ENCODE results near the gene PRKN. TPM values are rescaled to one million over a fixed set of nuclear protein-coding genes. Genes with fewer than 3 reads are reported as not detected.

PRKN gene
- total and polyA plus RNA-seq, 9 of the 15 experiments (the other 6 are each of a cell fraction or from before 2014, with no cell fraction given): 0.03 to 0.96 (median 0.15) TPM; not detected in 2

DNA sequence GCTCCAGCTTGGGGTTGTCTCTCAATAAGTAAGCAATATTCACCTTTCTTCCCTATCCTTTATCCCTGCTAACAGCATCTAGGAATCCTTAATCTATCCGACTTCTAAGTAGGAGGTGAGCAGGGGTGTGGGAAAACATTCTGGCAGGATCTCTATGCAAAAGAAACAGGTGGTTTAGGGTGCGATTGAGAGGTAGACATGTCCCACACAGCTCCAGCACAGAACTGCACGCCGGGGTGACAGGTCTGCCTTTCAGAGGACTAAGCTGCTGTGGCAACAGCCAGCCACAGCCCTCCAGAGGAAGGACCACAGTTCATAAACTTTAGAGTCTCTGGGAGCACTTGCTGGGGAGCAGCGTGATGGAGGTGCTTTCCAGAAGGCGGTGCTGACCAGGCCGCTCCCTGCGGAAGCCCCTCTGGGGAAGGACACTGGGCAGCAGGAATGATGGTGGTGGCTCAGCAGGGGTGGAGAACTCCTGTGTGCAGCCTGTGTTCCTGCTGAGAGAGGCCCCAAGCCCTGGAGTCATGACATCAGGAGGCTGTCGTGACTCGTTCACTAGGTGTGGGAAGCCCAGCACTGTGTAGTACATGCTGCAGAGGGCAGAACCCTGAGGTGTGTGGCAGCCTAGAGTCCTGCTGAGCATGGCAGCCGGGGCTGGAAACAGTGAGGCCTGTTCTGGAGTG is 509.6 kb downstream of the PRKN start:
- Histone ChIP-seq H3K4me3 (no peak overlapping the region), H3K79me2 (ENCODE audit: control insufficient read depth, insufficient read depth, low read length) (no peaks in the 10 kb centered on the region), H3K27ac (ENCODE audit: extremely low read depth, low read depth, low read length) (no peak overlapping the region), H3K9ac (ENCODE audit: insufficient read depth in 1 of 2, low read depth in 2 of 2, low read length in 2 of 2) (no peak overlapping the region), H2AFZ (ENCODE audit: low read depth, low read length) (no peak overlapping the region), H3K27me3 (ENCODE audit: control insufficient read depth in 2 of 2, insufficient read depth in 2 of 2, low read length in 2 of 2) (no peaks in the 10 kb centered on the region), H3K9me1 (ENCODE audit: control insufficient read depth, insufficient read depth, low read length) (no peaks in the 10 kb centered on the region), H3K36me3 (ENCODE audit: control insufficient read depth, insufficient read depth, low read length) (no peaks in the 10 kb centered on the region), H4K20me1 (replicated peaks; ENCODE audit: control insufficient read depth, insufficient read depth, low read length) (no peaks in the 10 kb centered on the region), H3K9me3 (replicated peaks; ENCODE audit: control insufficient read depth, insufficient read depth, low read depth, low read length) (no peaks in the 10 kb centered on the region), H3K4me2 (ENCODE audit: insufficient read depth, low read length) (no peak overlapping the region), H3K4me1 (replicated peaks in 1 of 2; ENCODE audit: control insufficient read depth in 2 of 2, insufficient read depth in 2 of 2, low read length in 2 of 2) (no peaks in the 10 kb centered on the region)
- ATAC-seq (no peak), DNase-seq (ENCODE audit: extremely low read depth in 1 of 4, low spot score in 3 of 4) (no peak), FAIRE-seq (no peak)
- intact Hi-C loops (cut with micrococcal nuclease): no loop called here
- WGBS (ENCODE audit: insufficient coverage, low coverage, missing lambda C conversion rate): under 1% methylated on average over 11 of the region's 11 CpGs
- no peak for TF ChIP-seq CSDE1 (IDR thresholded peaks at IDR 0.05)
- TF ChIP-seq, protein P1, sequence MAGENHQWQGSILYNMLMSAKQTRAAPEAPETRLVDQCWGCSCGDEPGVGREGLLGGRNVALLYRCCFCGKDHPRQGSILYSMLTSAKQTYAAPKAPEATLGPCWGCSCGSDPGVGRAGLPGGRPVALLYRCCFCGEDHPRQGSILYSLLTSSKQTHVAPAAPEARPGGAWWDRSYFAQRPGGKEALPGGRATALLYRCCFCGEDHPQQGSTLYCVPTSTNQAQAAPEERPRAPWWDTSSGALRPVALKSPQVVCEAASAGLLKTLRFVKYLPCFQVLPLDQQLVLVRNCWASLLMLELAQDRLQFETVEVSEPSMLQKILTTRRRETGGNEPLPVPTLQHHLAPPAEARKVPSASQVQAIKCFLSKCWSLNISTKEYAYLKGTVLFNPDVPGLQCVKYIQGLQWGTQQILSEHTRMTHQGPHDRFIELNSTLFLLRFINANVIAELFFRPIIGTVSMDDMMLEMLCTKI (IDR thresholded peaks at IDR 0.05; ENCODE audit: partially characterized antibody): no peak
- TF ChIP-seq MTF1 (CRISPR knock-in tag; IDR thresholded peaks at IDR 0.05; ENCODE audit: borderline replicate concordance): no peak
- no peak for TF ChIP-seq SRSF3 (IDR thresholded peaks at IDR 0.05; ENCODE audit: insufficient read depth, low read length)
- TF ChIP-seq BRD4 (IDR thresholded peaks at IDR 0.05): no peak
- no peak for TF ChIP-seq E2F3 (CRISPR knock-in tag; IDR thresholded peaks at IDR 0.05)
- TF ChIP-seq DACH1 (IDR thresholded peaks at IDR 0.05; ENCODE audit: partially characterized antibody): no peak
- TF ChIP-seq NR2C2 (CRISPR knock-in tag; IDR thresholded peaks at IDR 0.05): no peak
- TF ChIP-seq NR2C2 (tag; IDR thresholded peaks at IDR 0.05): no peak
- no peak for TF ChIP-seq ZBTB12 (CRISPR knock-in tag; IDR thresholded peaks at IDR 0.05)
- TF ChIP-seq, protein P2, sequence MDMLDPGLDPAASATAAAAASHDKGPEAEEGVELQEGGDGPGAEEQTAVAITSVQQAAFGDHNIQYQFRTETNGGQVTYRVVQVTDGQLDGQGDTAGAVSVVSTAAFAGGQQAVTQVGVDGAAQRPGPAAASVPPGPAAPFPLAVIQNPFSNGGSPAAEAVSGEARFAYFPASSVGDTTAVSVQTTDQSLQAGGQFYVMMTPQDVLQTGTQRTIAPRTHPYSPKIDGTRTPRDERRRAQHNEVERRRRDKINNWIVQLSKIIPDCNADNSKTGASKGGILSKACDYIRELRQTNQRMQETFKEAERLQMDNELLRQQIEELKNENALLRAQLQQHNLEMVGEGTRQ (CRISPR knock-in tag; IDR thresholded peaks at IDR 0.05): no peak
- TF ChIP-seq KLF1 (tag; IDR thresholded peaks at IDR 0.05): no peak
- no peak for TF ChIP-seq ZNF184 (CRISPR knock-in tag; IDR thresholded peaks at IDR 0.05)
- TF ChIP-seq TAF1 (IDR thresholded peaks at IDR 0.05; ENCODE audit: control insufficient read depth, extremely low read depth, insufficient read depth, low read length, severe bottlenecking): no peak
- TF ChIP-seq, protein P3, sequence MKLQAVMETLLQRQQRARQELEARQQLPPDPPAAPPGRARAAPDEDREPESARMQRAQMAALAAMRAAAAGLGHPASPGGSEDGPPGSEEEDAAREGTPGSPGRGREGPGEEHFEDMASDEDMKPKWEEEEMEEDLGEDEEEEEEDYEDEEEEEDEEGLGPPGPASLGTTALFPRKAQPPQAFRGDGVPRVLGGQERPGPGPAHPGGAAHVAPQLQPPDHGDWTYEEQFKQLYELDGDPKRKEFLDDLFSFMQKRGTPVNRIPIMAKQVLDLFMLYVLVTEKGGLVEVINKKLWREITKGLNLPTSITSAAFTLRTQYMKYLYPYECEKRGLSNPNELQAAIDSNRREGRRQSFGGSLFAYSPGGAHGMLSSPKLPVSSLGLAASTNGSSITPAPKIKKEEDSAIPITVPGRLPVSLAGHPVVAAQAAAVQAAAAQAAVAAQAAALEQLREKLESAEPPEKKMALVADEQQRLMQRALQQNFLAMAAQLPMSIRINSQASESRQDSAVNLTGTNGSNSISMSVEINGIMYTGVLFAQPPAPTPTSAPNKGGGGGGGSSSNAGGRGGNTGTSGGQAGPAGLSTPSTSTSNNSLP (IDR thresholded peaks at IDR 0.05; ENCODE audit: borderline replicate concordance, low read depth, low read length): no peak
- TF ChIP-seq, protein P4, sequence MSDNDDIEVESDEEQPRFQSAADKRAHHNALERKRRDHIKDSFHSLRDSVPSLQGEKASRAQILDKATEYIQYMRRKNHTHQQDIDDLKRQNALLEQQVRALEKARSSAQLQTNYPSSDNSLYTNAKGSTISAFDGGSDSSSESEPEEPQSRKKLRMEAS (CRISPR knock-in tag; IDR thresholded peaks at IDR 0.05): no peak
- TF ChIP-seq ZBTB8A (IDR thresholded peaks at IDR 0.05; ENCODE audit: partially characterized antibody): no peak
- no TSS peak for BruUV-seq (replicated peaks)
- POLR2A ChIA-PET: no interaction called here
- CTCF ChIA-PET (ENCODE audit: low intra/inter-chr PET ratio): no interaction called here
- in situ Hi-C loops (cut with MboI): no loop called here
